AG09309 (cell line): ENCODE results near the gene MED16.

Experiments
- DNase-seq: peaks from one replicate; pipeline ENCODE4 v3.0.0-alpha.2; 2010; ENCODE audit warnings: low read depth
- H3K4me3 ChIP-seq: 2 replicates; pipeline ENCODE4 v1.5.1; 2011; ENCODE audit warnings: mild to moderate bottlenecking, low read depth, low read length, moderate library complexity; ENCODE audit not compliant: control insufficient read depth
- TF ChIP-seq, protein P1 (sequence below): IDR thresholded peaks from 2 replicates; pipeline ENCODE4 v1.5.1; 2011; ENCODE audit warnings: mild to moderate bottlenecking, low read depth, low read length, inconsistent platforms; ENCODE audit not compliant: insufficient read depth, control insufficient read depth; ENCODE audit errors: missing control alignments

Gene MED16

DNA sequence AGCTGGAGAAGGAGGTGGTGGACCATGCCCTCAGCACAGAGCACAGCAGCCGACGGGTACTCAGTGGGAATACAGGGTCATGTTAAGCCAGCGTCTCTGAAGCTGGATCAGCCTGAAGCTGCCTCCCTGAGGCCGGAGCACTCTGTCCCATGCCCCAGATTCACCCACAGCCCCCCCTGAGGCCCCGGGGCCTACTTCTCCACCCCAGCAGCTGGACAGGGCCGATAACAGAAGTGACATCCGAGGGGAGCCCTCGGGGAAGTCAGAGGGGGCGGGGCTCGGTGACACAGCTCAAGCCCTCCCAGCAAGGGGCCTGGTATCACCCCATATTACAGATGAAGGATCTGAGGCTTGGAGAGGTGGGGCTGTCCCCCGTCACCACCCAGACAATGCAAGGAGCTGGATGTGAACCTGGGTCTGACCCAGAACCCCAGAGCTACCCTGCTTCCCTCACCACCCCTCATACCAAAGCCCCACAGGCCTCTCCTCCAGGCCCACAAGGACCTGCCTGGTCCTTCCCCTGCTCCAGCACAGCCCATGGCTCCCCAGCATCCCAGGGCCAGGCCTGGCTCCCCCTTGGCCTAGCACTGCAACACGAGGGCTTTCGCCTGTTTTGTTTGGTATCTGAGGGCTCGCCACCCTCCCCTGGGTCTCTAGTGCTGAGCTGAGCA, 14.3 kb upstream of the MED16 start:
- DNase-seq, result no peak
- TF ChIP-seq, protein P1, sequence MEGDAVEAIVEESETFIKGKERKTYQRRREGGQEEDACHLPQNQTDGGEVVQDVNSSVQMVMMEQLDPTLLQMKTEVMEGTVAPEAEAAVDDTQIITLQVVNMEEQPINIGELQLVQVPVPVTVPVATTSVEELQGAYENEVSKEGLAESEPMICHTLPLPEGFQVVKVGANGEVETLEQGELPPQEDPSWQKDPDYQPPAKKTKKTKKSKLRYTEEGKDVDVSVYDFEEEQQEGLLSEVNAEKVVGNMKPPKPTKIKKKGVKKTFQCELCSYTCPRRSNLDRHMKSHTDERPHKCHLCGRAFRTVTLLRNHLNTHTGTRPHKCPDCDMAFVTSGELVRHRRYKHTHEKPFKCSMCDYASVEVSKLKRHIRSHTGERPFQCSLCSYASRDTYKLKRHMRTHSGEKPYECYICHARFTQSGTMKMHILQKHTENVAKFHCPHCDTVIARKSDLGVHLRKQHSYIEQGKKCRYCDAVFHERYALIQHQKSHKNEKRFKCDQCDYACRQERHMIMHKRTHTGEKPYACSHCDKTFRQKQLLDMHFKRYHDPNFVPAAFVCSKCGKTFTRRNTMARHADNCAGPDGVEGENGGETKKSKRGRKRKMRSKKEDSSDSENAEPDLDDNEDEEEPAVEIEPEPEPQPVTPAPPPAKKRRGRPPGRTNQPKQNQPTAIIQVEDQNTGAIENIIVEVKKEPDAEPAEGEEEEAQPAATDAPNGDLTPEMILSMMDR, result no peak
- no peak overlapping the region for H3K4me3 ChIP-seq

DNA sequence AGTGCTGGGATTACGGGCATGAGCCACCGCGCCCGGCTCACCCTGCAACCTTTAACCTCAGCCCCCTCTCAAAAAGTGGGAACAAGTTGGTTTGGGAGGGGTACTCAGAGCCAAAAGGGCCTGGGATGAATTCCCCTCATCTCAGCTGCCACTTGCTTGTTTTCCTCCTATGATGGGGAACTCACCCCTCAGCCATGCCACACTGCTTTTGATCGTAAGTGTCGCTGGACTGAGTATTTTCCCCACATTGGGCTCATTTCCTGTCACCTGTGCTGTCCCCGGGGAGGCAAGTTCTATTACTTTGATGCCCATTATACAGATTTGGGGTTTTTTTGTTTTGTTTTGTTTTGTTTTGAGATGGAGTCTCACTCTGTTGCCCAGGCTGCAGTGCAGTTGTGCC, 13.5 kb upstream of the MED16 start:
- TF ChIP-seq, protein P1, result no peak
- DNase-seq, result no peak
- no peak overlapping the region for H3K4me3 ChIP-seq

DNA sequence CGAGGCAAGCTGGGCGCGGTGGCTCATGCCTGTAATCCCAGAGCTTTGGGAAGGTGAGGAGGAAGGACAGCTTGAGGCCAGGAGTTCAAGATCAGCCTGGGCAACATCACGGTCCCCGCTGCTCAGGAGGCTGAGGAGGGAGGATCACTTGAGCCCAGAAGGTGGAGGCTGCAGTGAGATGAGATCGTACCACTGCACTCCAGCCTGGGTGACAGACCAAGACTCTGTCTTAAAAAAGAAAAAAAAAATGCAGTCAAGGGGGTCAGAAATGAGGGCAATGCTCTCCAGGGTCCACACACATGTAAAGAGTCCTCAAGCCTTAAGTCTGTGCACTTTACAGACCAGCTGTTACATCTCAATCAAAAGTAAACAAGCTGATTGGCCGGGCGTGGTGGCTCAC, 11.6 kb upstream of the MED16 start:
- no peak for DNase-seq
- H3K4me3 ChIP-seq, result no peak overlapping the region
- TF ChIP-seq, protein P1, result no peak

DNA sequence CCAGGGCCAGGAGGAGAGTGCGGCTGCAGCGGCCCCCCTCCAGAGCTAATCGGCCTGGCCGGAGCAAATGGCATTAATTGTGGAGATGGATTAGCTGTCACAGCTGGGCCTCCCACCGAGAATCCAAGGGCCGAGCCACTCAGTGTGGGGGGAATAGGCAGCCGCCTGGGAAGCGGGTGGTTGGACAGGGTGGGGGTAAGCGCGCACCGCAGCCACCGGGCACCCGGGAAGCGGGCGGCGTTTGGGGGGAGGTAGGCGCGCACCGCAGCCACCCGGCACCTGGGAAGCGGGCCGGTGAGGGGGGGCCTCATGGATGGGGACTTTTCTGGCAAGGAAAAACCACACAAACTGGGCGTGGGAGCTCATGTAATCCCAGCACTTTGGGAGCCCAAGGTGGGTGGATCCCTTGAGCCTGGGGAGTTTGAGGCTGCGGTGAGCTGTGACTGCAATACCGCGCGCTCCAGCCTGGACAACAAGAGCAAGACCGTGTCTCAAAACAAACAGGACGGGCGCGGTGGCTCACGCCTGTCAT, 10.3 kb upstream of the MED16 start:
- TF ChIP-seq, protein P1, result no peak
- no peak for DNase-seq
- no peak overlapping the region for H3K4me3 ChIP-seq

DNA sequence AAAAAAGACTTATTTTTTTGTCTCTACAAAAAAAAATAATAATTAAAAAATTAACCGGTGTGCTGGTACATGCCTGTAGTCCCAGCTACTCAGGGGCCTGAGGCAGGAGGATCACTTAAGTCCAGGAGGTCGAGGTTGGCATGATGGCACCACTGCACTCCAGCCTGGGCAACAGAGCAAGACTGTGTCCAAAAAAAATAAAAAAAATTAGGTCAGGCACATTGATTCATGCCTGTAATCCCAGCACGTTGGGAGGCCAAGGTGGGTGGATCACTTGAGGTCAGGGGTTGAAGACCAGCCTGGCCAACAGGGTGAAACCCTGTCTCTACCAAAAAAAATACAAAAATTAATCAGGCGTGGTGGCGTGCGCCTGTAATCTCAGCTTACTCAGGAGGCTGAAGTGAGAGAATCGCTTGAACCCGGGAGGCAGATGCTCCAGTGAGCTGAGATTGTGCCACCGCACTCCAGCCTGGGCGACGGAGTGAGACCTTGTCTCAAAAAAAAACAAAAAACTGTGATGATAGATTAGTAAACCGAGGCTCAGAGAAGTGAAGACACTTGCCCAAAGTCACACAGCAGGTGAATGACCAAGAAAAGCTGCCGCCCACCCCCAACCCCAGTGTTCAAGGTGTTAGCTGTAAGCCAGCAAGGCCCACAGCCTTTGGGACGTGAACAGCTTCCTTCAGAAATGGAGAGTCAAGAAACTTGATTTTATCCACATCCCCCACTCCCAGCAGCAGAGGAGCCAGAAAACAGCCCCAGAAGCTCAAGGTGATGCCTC, 9.6 kb upstream of the MED16 start:
- DNase-seq, result no peak
- TF ChIP-seq, protein P1, result no peak
- H3K4me3 ChIP-seq, result no peak overlapping the region

DNA sequence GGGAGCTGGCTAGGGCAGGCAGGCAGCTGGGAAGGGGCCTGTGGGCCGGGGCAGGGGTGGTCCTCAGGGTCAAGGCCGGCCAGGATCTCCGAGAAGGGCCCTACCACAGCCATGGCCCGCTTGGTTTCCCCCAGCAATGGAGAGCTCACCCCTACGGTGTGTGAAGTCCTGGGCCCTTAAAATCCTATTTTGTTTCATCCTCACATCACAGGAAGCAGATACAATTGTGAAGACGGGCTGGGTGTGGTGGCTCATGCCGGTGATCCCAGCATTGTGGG, 9.0 kb upstream of the MED16 start:
- TF ChIP-seq, protein P1, result no peak
- no peak for DNase-seq
- no peak overlapping the region for H3K4me3 ChIP-seq
